ENCODE measurements around the gene C10orf67. TPM values are rescaled to one million over a fixed set of nuclear protein-coding genes. Genes with fewer than 3 reads are reported as not detected.

C10orf67 gene
- total RNA-seq, 2 donors from 2014 or later, result 0.52 TPM; not detected in 1

GRCh38 chr10:23186178-23186577 lies 158.4 kb downstream of the C10orf67 start:
- no peak for ATAC-seq
- WGBS, 2 donors, result 21 to 33% methylated on average over 7 of the region's 7 CpGs

GRCh38 chr10:23174977-23175512 lies 169.6 kb downstream of the C10orf67 start:
- Histone ChIP-seq H3K4me1 (peaks cover 52% of the 10 kb centered on the region), H3K4me3 (peak overlapping the region; percentile 23 to 43), H3K27ac (peak overlapping the region; percentile 90 to 93 (median 91)), H3K9me3 (no peaks in the 10 kb centered on the region), H3K36me3 (replicated peaks in 1 of 2; ENCODE audit: insufficient read depth in 1 of 2, low read depth in 2 of 2) (no peaks in the 10 kb centered on the region), H3K27me3 (no peaks in the 10 kb centered on the region)
- WGBS, 2 donors, result 19 to 38% methylated on average over 7 to 14 of the region's 14 CpGs
- TF ChIP-seq POLR2A (IDR thresholded peaks at IDR 0.05), result peak; percentile 33 to 67 (median 64)
- no peak for TF ChIP-seq CTCF (IDR thresholded peaks at IDR 0.05)
- DNase-seq (peak; percentile 64 to 76 (median 73)), ATAC-seq (peak; percentile 52)
- intact Hi-C loops (cut with DNase I), result no loop called here

More at GRCh38 chr10:23186178-23186577, 158.4 kb downstream of the C10orf67 start:
- Histone ChIP-seq H3K27me3 (no peaks in the 10 kb centered on the region), H3K4me1 (peaks cover 79% of the 10 kb centered on the region), H3K4me3 (no peak overlapping the region), H3K9me3 (no peaks in the 10 kb centered on the region), H3K36me3 (replicated peaks in 1 of 2; ENCODE audit: insufficient read depth in 1 of 2, low read depth in 2 of 2) (no peaks in the 10 kb centered on the region), H3K27ac (peak overlapping the region; percentile 85 to 92 (median 88))
- peak in 1 of 4 donors; percentile 22 for DNase-seq
- intact Hi-C loops (cut with DNase I), result no loop called here
- TF ChIP-seq CTCF (IDR thresholded peaks at IDR 0.05) (no peak), POLR2A (IDR thresholded peaks at IDR 0.05) (no peak)

- Histone ChIP-seq H3K9me3 (no peaks in the 10 kb centered on the region), H3K4me1 (peaks cover 49% of the 10 kb centered on the region), H3K27me3 (no peaks in the 10 kb centered on the region), H3K27ac (peak overlapping the region; percentile 90 to 93 (median 91)), H3K4me3 (peak overlapping the region; percentile 33 to 43), H3K36me3 (replicated peaks in 1 of 2; ENCODE audit: insufficient read depth in 1 of 2, low read depth in 2 of 2) (no peaks in the 10 kb centered on the region)
- intact Hi-C loops (cut with DNase I), result no loop called here
- TF ChIP-seq POLR2A (IDR thresholded peaks at IDR 0.05), result peak; percentile 70 to 76 (median 71)
- no peak for TF ChIP-seq CTCF (IDR thresholded peaks at IDR 0.05)
- ATAC-seq (peak; percentile 57), DNase-seq (peak; percentile 65 to 78 (median 74))
- 2 to 4% methylated on average over 16 to 75 of the region's 88 CpGs for WGBS, 2 donors
Measured at GRCh38 chr10:23174074-23174976, 170.3 kb downstream of the C10orf67 start.

GRCh38 chr10:23173214-23174073 lies 171.2 kb downstream of the C10orf67 start:
- Histone ChIP-seq H3K27ac (peak overlapping the region; percentile 90 to 93 (median 91)), H3K27me3 (no peaks in the 10 kb centered on the region), H3K4me1 (peaks cover 43% of the 10 kb centered on the region), H3K36me3 (replicated peaks in 1 of 2; ENCODE audit: insufficient read depth in 1 of 2, low read depth in 2 of 2) (no peaks in the 10 kb centered on the region), H3K9me3 (no peaks in the 10 kb centered on the region), H3K4me3 (peak overlapping the region; percentile 33 to 43)
- 1% methylated on average over 24 to 80 of the region's 82 CpGs for WGBS, 2 donors
- TF ChIP-seq CTCF (IDR thresholded peaks at IDR 0.05), result peak in 6 of 7 experiments; percentile 8 to 53 (median 23)
- TF ChIP-seq POLR2A (IDR thresholded peaks at IDR 0.05), result peak; percentile 44 to 74 (median 73)
- ATAC-seq (peak; percentile 67), DNase-seq (peak; percentile 74 to 82 (median 75))
- intact Hi-C loops (cut with DNase I), result no loop called here
